Measurements from ENCODE around the gene CDC42BPB.

Gene CDC42BPB

GRCh38 chr14:102949062-102949800 lies 108.1 kb downstream of the CDC42BPB start:
- in situ Hi-C loops (cut with MboI; ENCODE audit: low sequenced_read_pairs) = no loop called here

- in situ Hi-C loops (cut with MboI; ENCODE audit: low sequenced_read_pairs) = no loop called here
Observed at GRCh38 chr14:102948698-102949061, 108.7 kb downstream of the CDC42BPB start.

DNA sequence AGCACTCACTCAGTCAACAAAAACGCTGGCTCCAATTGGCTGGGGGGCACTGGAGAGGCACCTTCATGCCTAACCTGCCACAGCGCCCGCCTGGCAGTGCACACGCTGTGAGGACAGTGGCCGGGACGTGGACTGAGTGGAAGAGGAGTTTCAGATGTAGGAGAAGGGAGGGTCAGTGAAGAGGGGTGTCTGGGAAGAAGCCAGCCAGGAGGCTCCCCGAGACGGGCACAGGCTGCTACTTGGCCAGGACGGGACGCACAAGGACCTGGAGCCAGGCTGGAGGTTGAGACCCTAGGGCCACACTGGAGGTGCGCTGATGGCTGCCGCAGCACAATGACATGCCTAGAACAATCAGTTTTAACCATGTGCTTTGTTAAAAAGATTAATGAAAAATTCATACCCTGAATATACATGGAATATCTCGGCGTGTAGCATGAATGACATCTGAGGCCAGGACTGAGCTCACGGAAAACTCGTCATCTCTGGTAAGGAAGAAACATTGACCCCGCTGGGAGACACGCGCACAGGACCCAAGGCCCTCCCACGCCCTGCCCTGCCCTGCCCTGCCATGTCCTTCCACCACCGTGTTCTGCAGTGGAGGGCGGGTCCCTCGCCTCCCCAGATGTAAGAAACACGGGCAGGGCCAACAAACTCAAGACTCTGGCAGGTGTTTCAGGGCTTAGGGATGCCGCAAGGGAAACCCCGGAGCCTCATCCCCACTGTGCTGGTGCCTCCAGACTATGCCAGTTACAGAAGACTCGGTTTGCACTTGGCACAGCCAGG lies 109.8 kb downstream of the CDC42BPB start:
- in situ Hi-C loops (cut with MboI; ENCODE audit: low sequenced_read_pairs) = no loop called here

DNA sequence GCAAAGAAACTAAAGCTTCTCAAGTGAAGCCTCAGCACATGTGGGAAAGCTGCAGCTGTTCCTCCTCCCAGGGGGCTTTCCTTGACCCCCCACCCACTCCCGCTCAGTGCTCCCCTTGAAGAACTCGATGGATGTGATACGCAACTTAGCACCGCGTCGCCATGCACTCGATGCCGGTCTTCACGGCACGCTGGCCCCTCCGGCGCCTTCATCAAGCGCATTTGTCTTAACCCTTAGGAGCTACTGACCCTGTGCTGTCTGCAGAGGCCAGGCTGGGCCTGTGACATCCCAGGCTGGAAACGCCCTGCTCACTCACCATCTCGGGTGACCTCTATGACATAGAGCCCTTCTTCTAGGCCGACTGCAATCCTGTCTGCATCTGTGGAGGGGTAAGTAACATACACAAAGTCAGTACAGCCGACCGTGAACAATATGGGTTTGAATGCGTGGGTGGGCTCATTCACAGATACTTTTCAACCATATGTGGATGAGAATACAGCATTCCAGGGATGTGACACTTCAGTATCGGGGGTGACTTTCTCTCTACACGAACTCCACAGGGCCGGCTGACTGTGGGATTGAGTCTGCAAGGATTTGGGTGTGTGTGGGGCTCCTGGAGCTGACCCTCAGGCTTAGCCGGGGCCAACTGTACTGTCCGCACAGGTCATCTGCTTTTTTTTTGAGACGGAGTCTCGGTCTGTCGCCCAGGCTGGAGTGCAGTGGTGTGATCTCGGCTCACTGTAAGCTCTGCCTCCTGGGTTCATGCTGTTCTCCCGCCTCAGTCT lies 111.8 kb downstream of the CDC42BPB start:
- in situ Hi-C loops (cut with MboI; ENCODE audit: low sequenced_read_pairs) = no loop called here

DNA sequence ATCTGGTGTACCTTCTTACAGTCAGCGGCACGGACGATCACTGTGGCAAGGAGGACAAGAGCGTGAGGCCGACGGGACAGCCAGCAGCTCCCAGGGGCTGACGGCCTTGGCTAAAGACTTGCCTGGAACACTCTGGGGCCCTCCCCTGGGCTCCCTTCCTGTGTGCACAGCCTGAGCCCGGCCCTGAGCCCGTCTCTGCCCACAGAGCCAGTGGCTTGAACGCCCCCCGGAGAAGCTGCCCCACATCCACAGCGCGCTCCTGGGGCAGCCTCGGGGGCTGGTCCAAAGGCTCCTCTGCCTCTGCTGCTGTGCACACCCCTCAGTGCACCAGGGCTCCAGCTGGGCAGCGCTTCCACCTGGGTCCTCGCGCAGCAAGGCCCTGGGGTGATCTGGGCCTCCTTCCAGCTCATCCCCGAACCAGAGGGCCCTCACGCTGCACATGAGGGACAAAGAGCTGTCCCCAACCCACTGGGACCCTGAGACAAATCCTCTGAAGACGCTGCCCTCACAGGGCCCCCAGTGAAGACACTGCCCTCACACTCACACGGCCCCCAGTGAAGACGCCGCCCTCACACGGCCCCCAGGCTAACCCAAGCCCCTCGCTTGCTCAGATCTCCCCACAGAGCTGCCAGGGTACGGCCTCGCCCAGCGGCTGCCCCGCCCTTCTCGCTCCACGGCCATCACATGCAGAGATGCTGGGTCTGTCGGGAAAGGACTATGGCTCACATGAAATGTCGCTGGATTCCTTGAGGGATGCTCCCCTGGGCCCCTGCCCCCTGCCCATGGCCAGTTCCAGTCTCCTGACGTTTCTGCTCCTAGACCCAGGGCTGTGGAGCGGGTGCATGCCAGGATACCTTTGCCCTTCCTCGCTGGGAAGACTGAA lies 112.7 kb downstream of the CDC42BPB start:
- in situ Hi-C loops (cut with MboI; ENCODE audit: low sequenced_read_pairs) = no loop called here

DNA sequence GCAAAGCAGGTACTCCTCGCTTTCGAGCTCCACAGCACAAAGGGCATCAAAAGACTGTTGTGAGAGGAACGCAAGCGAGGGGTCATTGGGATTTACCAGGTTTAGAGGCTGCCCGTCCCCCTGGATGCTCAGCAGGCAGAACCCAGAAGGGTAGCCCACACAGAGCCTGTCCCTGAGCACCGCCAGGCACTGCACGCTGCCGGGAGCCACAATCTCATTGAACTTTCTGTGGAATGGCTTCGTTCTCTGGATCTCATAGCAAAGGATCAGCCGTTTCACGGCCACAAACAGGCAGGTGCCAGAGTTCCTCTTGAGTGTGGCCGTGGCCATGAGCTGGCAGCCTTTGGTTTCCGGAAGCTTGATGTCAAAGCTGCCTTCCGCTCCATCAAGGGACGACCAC lies 113.4 kb downstream of the CDC42BPB start:
- in situ Hi-C loops (cut with MboI; ENCODE audit: low sequenced_read_pairs) = no loop called here

DNA sequence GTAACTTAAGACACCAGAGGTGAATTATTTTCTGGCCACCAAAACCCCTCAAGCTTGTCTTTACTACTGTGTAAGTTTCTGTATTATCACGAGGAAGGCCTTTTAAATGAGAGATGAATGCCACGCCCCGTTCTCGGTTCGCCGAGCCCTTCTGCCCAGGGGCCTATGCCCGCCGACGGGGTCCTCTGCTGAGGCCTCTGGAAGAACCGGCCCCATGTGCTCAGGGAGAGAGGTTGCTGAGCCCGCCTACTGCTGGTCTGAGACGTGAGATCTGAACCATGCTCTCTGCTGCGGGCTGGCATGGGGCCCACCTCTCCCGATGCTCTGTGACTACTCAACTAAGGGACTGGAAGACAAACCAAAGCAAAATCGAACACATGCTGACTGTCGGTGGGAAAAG lies 113.9 kb downstream of the CDC42BPB start:
- in situ Hi-C loops (cut with MboI; ENCODE audit: low sequenced_read_pairs) = no loop called here

DNA sequence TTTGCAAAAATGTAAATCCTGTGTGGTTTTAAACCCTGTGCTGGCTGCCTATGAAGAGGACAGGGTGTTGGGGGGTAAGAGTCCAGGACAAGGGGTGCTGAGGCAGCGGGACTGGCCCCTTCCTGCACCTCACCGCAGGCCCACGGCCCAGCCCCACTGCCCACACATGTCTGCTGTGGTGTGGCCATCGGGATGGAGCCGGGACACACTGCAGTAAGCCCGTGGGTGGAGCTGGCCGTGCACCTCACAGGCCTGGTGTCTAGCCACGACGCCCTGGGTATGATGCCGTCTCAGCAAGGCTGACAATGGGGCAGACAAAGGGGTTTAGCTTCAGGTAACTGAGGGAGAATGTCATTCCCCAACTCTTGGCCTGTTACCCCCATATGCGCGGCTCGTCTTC lies 115.3 kb downstream of the CDC42BPB start:
- in situ Hi-C loops (cut with MboI; ENCODE audit: low sequenced_read_pairs) = no loop called here

GRCh38 chr14:102941419-102942011 lies 115.8 kb downstream of the CDC42BPB start:
- in situ Hi-C loops (cut with MboI; ENCODE audit: low sequenced_read_pairs) = no loop called here

GRCh38 chr14:102940729-102941362 lies 116.5 kb downstream of the CDC42BPB start:
- in situ Hi-C loops (cut with MboI; ENCODE audit: low sequenced_read_pairs) = no loop called here

DNA sequence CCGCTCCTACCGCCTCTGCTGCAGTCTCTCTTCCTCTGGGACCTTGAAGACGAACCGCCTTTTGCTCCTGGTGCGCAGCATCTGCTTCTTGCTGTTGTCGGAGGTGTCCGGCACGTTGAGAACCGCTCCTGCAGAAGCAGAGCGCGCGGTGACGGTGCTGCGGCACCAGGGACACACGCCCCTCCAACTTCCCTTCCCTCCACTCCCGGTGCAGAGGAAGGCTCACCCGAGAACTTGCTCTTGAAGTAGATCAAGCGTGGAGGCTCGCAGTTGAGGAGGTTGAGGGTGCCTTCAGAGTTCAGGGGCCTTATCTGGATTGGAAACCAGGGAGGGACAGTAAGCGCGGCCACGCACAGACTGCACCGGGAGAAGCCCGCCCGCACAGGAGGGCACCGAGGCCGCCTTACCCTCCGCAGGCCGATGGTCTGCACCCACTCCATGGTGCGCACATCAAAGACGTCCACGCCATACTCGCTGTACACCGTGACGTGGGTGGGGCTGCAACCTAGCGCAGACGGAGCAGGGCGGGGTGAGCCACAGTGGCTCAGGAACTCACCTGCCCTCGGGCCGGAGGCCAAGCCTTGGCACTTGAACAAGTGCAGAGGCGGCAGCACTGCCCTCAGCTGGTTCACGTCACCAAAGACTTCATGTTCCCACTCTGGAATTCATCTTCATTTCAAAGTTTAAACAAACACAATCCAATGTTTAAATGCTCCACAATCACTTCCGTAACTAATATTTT lies 117.4 kb downstream of the CDC42BPB start:
- in situ Hi-C loops (cut with MboI; ENCODE audit: low sequenced_read_pairs) = no loop called here

DNA sequence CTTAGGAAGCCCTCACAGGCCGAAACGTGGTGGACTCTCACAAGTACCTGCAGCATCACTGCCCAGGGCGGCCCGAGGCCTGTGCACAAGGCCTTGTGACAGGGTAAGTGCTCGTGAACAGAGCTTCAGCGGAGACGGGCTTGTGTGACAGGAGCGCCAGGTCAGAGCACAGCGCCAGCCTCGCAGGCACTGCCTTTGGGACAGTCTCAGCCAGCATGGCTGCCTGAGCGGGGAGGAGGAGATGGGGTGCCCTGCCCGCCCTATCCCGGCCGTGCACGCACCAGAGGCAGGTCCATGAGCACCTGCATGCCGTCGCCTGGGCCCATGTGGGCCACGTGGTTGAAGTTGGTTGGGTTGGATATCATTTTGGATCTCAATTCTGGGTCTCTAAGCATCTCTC lies 118.0 kb downstream of the CDC42BPB start:
- in situ Hi-C loops (cut with MboI; ENCODE audit: low sequenced_read_pairs) = no loop called here

DNA sequence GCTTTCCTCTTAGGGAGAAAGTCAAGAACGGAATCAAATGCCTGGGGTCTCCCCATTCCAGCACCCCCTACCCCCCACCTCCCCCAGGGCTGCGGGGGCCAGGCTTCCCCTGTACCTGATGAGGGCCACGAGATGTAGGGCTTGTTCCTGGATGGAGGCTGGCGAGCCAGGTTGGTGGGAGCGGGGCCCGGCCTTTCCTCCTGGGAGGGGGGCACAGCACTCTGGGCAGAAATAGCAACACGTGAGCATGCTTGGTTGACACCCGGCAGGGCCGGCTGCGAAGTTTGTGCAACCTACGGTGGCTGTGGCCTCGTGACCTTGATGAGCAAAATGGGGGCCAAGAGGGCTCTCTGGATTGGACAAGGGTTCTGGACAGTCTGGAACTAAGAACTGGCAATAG lies 119.2 kb downstream of the CDC42BPB start:
- in situ Hi-C loops (cut with MboI; ENCODE audit: low sequenced_read_pairs) = no loop called here

DNA sequence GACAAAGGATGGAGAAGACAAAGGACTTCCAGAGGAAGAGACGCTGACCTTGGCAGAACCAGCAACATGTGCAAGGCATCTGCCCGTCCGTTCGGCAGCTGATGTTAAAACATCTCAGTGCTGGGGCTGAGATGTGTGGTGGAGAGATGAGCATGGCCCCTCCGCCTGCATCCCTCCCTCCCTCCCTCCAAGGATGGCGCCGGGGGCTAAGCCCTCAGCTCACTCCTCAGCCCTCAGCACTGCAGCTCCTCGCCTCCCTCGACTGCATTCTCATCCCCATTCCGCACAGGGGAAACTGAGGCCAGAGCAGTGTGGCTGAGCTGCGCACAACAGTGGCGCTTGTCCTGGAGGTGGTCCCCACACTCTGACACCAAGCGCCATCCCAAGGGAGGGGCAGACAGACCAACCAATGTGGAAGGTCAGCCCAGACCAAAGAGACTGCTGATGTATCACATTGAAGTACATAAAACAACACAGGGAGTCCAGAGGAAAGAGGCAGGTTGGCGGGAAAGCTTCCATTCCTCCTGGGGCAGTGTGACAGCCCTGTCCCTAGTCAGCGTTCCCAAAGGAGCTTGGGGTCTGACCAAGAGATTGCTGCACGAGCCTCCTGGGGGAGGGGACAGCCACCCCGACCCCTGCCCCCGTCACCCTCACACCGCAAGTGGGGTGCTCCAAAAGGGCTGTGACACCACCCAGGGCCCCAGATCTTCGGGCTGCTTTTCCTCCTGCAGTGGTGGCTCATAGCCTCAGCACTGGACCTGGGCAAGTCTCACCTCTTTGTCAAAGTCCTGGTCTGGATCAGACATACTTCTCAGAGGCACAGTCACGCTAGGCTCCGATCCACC lies 119.8 kb downstream of the CDC42BPB start:
- in situ Hi-C loops (cut with MboI; ENCODE audit: low sequenced_read_pairs) = no loop called here

- in situ Hi-C loops (cut with MboI; ENCODE audit: low sequenced_read_pairs) = no loop called here
Observed at GRCh38 chr14:102935756-102936155, 121.6 kb downstream of the CDC42BPB start.

GRCh38 chr14:102933618-102934231 lies 123.6 kb downstream of the CDC42BPB start:
- in situ Hi-C loops (cut with MboI; ENCODE audit: low sequenced_read_pairs) = no loop called here

DNA sequence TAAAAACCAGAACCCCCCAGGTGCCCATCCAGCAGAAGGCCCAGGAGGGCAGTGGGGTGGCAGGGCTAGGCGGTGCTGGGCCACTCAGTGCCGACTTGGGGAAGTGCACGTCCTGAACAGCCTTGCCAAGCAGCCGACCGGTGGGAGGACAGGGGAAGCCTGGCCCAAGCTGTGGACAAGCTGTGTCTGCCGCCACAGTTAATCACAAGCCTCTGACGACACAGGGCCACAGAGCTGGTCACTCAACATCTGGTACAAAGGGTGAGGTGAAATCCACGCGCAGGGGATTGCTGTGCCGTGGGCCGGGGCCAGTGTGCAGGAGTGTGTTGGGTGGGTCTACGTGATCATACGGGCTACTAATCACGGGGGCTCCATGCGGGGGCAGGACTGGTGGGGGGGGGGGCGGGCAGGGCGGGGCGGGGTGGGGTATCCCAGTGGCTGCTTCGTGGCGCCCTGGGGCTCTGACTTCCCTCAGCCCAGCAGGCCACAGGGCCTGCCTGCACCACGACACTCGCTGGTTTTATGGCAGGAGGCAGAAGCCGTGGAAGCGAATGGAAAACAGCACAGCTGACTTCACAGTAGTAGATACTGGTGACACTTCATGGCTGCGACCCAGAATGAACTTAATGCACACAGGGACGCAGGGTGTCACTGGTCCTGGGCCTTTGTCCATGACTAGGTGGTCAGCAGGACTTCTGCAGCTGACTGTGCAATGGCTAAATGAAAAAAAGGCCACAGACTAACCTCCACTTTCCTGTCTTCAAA lies 124.7 kb downstream of the CDC42BPB start:
- in situ Hi-C loops (cut with MboI; ENCODE audit: low sequenced_read_pairs) = no loop called here

Data from HL-60/S4 treated with retinoic acid at 250 ng/mL for 4 days and 3 days (cell line).